NCI-H82 treated with DMSO at 0.1 percent for 48 hours (cell line): Measurements from ENCODE around the gene UBN1.

ENCODE experiments used
- DNase-seq: peaks from one replicate; lab custom pipeline; 2025; ENCODE audit not compliant: unreplicated experiment; lab: John Stamatoyannopoulos, UW

The UBN1 gene, protein sequence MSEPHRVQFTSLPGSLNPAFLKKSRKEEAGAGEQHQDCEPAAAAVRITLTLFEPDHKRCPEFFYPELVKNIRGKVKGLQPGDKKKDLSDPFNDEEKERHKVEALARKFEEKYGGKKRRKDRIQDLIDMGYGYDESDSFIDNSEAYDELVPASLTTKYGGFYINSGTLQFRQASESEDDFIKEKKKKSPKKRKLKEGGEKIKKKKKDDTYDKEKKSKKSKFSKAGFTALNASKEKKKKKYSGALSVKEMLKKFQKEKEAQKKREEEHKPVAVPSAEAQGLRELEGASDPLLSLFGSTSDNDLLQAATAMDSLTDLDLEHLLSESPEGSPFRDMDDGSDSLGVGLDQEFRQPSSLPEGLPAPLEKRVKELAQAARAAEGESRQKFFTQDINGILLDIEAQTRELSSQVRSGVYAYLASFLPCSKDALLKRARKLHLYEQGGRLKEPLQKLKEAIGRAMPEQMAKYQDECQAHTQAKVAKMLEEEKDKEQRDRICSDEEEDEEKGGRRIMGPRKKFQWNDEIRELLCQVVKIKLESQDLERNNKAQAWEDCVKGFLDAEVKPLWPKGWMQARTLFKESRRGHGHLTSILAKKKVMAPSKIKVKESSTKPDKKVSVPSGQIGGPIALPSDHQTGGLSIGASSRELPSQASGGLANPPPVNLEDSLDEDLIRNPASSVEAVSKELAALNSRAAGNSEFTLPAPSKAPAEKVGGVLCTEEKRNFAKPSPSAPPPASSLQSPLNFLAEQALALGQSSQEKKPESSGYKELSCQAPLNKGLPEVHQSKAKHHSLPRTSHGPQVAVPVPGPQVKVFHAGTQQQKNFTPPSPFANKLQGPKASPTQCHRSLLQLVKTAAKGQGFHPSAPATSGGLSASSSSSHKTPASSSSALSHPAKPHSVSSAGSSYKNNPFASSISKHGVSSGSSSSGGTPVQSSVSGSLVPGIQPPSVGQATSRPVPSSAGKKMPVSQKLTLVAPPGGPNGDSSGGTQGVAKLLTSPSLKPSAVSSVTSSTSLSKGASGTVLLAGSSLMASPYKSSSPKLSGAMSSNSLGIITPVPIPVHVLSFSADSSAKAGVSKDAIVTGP (N-terminal part only)

DNA sequence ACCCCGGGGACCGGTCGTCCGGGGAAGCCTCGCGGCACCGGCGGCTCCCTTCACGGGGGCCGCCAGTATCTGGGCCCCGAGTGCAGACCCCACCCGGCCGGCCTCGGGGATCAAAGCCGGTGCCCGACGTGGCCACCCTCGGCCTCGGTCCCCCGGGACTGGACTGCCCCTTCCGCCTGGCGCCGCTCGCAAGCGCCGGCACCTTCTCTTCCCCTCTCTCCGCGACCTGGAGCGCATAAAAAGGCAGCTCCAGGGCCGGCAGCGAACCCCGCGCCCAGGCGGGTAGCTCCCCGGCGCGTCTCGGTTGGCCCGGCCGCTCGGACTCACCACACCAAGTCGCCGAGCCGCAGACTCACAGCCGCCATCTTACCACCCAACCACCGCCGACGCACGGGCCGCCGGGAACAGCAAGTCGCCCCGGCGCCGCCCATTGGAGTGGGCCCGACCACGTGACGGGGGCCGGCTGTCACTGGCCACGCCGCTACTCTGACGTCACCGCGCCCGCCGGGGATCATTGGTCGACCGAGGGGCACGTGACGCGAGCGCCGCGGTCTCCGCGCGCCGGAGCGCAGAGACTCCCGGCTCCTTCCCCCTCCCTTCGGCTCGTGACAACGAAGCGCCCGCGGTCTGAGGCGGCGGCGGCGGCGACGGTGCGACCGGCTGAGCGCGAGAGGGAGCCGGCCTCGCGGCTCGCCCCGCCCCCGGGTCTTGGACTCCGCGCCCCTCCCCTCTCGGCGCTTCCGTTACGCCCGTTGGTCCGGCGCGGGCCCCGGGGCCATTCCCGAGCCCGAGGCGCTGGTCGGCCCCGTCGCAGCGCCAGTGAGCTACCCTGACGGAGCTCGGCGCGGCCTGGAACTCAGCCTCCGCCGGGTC is at the start of gene UBN1, which contains the start of gene GLYR1:
Gene UBN1 (plus strand): TSS at position 581 of the 873 bp plus-strand sequence. CDS start 5,437 bp downstream, outside the sequence.
Gene GLYR1 (minus strand): TSS at position 388 of the 873 bp plus-strand sequence. CDS start 23 bp downstream, at position 365.
- DNase-seq: peak; percentile 84

DNA sequence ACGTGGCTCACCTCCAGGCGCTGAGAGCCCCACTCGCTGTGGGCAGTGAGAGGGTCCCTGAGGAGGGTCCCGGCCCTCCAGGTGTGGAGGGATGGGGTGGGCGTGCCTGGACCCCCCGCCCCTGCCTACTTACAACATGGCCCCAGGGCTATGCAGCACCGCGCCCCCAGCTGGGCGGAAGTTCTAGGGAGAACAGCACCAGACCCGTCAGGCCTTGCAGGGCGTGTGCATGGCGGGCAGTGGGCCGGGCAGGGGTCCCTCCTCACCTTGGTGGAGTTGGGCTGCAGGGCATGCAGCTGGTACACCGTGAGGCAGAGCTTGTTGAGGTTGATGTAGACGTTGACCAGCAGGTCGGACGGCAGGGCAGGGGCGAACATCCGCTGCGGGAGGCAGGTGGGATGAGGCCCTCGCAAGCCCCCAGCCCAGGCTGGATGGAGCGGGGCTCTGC is 49.5 kb upstream of the UBN1 start:
- DNase-seq: no peak

DNA sequence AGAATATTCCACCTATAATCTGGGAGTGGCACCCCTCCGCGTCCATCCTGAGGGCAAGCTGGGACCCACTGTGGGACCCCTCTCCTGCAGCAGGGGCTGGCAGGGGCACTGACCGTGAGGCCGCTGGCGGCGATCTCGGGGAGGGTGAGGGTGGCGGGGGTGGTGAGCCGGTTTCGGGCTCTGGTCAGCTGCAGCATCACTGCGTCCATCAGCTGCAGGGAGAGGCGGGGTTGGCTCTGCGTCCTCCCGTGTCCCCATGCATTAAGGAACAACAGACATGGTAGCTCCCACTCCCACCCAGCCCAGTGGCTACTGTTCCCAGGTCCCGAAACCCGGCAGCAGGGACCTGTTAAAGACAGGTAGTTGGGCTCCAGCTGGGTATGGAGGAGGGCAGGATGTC is 48.8 kb upstream of the UBN1 start:
- no peak for DNase-seq

DNA sequence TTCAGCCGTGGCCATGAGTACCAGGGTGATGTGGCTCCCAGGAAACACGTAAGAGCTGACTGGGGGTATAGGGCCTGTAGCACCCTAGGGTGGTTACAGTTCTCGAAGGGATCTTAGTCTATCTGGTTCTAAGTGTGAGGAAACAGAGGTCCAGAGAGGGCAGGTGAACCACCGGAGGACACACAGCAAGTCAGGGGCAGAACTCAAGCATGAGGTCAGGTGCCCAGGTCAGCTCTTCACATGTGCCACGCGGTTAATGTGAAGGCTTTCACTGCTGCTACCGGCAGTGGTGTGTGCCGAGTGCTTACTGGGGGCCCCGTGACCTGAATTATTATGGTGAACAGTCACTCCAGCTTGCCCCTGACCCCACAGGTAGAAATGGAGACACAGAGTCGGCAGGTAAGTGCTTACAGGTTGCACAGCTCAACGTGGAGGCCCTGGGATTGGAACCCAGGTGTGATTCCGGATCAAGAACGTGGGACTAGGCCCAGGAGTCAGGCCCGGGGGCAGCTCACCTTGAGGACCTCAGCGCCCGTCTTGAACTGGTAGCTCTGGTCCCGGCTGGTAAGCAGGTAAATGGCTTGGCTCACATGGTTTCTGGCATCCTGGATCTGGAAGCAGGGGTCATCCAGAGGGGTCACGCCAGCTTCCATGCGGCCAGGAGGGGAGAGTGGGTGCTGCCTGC is 48.0 kb upstream of the UBN1 start:
- DNase-seq: no peak

DNA sequence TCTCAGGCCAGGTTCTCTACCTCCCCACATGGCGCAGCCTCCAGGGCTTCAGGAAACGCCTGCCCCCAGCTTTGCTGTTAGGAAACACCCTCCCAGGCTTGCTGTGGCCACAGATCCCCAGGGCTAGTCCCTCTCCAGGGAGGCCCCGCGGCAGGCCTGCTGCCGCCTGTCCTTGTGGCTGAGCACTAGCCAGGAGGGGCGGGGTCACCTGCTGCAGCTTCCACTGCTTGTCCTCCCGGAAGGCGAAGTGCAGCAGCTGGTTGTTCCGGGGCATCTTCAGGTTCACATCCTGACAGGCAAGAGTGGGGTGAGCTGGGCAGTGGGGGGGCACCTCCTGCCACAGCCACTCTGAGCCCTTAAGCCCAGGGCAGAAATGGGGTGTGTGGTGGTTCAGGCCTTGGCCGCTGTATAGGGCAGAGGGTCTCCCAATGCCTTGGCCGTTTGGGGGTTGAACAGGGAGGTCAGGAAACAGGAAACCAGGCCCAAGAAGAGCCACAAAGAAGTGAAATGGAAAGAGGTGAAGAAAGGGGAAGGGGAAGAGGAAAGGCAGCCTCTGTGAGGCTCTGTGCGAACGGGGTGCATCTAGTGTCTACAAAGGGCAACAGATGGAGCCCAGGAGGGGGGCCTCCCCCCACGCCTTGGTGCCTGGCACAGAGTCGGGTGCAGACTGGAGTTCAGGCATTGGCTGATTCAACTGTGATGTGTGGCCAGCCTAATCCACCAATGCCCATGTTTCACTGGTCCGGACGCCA is 46.8 kb upstream of the UBN1 start:
- DNase-seq: no peak

DNA sequence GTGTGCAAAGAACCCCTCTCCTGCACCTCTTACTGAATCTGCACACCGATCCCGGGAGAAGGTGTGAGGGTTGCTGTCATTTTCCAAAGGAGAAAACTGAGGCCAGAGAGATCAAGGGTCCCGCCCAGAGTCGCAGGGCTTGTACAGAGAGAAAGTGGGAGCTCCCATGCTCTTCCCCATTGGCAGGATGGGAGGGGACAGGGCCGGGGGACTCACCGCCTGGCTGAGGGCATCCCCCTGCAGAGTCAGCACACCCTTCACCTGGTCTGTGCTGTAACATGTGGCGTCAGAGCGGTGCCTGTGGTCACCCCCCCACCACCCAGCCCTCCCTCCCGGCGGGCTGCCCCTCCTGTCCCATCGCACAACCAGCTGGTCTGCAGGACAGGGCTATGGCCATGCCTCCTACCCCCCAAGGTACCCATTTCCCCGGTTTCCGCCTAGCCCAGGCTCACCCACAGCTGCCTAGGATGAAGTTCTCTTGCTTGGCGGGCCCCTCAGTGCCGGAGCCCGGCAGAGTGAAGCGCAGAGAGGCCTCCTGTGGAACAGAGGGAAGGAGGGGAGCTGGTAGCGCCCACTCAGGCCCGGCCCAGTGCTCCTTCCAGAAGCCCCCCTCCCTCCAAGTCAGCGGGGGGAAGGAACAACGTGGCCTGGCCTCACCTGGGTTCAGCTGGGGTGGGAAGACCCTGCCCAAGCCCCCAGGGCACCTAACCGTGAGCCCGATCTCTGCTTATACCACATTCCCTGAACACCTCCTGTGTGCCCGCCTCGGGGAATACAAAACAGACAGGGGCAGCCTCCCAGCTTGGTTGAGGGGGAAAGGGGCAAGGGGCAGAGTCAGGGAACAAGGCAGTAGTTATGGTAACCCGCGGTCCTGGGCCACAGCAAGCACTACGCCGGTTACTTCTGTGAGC is 46.0 kb upstream of the UBN1 start:
- no peak for DNase-seq

DNA sequence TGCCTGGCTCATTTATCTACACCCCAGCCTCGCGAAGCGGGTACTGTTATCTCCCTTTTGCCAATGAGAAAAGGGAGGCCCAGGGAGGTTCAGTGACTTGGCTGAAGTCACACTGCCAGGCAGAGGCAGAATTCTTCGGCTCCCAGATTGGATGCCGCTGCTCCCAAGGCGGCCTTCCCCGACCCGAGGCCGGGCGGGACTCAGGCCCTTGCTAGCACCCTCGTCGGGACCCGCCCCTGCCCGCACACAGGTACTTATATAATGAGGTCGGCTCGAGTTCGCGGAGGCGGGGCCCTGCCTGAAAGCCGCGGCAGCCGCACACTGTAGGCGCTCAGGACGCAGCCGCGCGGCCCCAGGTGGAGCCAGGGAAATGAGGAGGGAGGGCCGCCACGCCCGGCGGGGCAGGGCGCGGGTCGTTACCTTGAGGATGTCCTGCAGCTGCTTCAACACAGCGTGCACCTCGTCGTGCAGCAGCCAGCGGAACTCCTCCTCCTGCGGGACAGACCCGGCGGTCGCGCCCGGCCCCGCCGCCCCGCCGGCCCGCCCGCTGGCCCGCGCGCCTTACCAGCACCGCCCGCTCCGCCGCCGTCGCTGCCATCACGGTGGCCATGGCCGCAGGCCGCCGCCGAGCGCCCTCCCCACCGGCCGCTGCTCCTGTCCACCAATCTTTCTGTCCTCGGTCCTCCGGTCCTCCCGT is 45.2 kb upstream of the UBN1 start, which contains the start of gene ROGDI:
Gene ROGDI (minus strand): TSS at position 672 of the 697 bp plus-strand sequence. CDS start 62 bp downstream, at position 610.
- DNase-seq: peak; percentile 51

DNA sequence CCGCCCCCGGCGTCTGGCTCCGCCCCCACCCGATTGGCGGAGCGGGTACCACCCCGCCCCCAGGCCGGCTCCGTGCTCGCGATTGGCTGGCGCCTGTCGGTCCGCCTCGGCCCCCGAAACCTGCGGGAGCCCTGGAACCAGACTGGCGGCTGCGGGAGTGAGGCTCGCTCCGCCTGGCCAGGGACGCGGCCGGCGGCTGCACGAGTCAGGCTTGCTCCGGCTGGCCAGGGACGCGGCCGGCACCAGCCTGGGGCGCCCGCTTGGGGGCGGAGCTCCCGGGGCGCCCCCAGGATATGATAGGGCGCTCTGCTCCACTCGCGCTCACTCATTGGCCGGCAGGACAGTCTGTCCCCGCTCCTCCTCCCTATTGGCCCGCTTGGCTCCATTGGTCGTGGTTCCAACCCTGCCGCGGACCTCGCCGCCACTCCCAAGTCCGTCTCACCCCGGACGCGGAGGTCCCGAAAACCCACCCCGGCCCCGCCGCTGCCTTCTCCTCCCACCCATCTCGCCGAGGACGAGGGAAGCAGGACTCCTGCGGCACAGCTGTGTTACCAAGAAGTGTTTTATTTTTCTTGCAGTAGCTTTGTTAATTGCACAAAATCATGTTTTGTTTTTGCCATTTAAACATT is 44.5 kb upstream of the UBN1 start:
- peak; percentile 82 for DNase-seq

DNA sequence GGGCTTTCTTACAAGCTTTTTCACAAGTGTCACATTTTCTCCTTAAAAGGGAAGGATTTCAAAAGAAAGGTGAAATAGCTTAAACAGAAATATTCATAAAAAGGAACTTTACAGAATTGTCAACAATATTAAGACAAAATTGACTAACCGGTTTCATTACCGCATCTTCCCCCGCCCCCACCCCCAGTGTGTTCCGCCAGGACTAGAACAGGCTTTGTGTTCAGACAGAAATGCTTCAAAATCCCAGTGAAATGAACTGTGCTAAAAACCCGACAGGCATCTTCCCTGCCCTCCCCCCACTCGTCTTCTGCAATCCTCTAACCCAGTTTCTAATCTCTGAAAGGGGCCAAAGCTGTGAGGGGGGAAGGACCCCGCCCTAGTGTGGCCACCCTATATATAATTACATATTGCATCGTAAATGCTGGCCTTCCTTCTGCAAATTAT is 43.9 kb upstream of the UBN1 start:
- no peak for DNase-seq

DNA sequence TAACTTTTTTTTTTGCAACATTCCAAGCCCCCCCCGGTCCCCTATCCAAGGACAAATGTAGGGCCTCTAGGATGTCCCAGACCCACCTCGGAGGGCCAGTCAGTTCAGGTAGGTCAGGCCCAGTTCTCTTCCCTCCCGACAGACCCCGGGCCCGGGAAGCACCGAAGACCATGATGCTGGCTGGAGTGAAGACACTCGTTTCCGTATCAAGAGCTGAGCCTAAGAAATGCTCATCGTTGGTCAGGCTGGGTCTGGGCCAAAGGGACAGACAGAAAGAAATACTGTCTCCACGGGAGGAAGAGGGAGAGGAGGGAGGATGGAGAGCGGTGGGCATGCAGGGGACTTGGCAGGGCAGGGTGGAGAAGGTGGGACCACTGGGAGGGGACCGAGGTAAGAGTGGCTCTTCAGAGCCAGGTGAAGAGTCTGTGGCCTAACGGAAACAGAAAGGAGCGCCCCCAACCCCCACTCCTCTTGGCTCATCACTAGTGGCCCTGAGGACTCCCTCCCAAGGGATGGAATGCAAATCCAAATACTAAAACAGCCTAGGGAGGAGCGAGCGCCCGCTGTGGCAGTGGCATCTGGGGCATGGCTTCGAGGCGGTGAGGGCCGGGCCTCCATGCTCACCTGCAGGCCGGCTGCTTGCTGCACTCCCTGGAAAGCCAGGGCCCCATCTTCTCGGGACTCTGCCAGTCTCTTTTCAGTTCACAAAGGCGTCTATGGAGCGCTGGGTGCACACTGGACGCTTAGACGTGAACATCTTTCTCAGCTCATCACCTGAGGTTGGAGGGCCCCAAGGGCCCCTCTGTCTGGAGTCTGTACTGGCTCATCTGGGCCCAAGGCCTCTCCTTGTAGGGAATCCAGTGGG is 43.2 kb upstream of the UBN1 start:
- DNase-seq: no peak

DNA sequence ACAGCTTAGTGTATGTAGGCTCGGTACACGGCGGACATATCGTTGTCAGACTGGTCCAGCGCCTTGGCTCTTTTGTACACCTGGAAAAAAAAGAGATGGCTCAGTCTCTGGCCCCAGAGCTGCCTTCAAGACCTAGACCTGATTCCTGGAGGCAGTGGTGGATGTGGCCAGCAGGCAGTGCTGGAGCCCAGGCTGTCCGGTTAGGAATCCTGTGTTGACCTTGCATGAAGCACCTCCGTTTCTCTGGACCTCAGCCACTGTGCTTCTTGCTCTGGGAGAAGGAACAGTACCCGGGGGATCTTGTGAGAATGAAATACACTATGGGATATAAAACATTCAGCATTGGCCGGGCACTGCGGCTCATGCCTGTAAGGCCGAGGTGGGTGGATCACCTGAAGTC is 42.0 kb upstream of the UBN1 start:
- DNase-seq: no peak

DNA sequence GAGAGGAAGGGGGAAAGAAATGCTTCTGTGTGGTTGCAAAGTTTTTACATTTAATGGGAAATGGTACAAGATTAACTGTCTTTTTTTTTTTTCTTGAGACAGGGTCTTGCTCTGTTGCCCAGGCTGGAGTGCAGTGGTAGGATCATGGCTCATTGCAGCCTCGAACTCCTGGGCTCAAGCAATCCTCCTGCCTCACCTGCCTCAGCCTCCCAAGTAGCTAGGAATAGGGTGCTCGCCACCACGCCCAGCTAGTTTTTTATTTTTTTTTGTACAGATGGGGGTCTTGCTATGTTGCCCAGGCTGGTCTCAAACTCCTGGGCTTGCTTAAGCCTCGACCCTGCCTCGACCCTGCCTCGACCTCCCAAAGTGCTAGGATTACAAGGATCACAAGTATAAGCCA is 41.0 kb upstream of the UBN1 start:
- no peak for DNase-seq

DNA sequence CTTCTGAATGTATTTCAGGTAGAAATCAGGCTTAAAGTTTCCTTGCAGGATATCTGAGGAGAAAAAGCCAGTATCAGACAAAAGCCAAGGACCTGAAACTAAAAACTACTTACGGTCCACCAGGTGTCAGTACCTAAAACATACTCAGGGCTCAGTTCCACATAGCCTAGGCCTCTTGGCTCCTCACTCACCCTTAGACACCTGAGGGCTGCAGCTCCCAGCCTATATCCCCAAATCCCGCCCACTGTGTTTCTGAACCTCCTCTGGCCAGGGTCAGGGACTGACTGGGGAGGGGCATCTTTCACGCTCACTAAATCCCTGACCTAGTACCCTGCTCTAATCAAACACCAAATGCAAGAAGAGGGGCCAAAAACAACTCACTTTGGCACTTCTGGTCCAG is 36.0 kb upstream of the UBN1 start:
- no peak for DNase-seq

DNA sequence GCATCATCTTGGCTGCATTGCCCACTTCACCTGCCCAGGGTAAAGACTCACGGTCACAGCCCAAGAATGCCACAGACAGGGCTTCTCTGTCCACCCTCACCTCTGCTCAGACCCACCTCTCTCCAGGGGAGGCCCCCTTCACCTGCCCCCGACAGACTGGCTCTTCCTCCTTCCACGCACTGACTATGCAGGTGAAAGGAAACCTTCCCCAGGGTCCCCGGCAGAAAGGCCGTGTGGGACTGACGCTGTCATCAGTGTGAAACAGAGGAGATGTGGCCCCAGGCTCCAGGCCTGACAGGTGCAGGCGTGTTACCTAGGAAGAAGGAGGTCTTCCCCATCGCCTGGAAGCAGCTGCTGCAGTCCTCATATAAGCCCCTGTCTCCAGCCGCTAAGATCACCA is 35.5 kb upstream of the UBN1 start:
- DNase-seq: no peak

DNA sequence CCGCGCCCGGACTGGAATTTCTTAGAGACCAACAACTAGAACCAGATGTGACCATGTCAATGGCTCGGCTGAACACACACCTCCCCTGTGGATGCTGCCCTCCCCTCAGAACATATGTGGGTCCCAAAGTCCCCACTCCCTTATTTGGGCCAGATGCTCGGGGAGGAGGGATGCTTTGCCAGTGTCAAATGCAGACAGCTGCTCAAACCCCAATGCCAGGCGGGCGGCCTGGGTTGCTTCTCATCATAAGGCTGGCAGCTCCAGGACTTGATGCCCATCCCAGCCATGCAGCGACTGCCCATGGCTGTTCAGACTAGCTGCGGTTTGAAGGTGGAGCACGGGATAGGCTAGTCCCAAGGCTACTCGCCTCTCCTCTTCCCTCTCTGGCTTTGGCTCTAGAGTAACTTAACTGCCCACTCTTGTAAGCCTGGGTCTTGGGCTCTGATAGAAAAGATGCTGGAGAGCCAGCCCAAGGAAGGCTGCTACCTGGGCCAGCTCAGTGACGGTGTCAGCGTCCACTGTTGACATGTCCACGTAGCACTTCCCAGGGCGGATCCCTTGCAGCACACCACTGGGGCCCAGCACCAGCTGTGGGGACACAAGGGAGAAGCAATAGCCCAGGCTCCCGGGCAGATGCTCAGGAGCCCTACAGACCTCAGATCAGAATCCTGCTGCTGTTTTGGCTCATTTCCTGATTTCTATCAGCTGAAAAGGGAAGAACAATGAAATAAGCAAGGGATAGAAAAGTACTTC is 33.9 kb upstream of the UBN1 start:
- no peak for DNase-seq
